Stimulated activated CD8-positive, alpha-beta memory T cell treated with anti-CD3 and anti-CD28 coated beads, Interleukin-7, amount 100 ng/mL, for 1 hour (primary cell): ENCODE results near the gene SLC6A6.

Source experiments
- DNase-seq, 2 donors: peaks; one replicate each; pipeline ENCODE4 v3.0.0-alpha.2; 2020; ENCODE audit warnings: low read depth in 2 of 2

SLC6A6 gene

GRCh38 chr3:14372587-14372986, 29.8 kb upstream of the SLC6A6 start:
- DNase-seq, result no peak

GRCh38 chr3:14373753-14374376, 28.5 kb upstream of the SLC6A6 start:
- DNase-seq, result no peak

- no peak for DNase-seq
These were observed 27.9 kb upstream of the SLC6A6 start for GRCh38 chr3:14374444-14374883.

GRCh38 chr3:14375192-14375591, 27.2 kb upstream of the SLC6A6 start:
- no peak for DNase-seq

- DNase-seq, result no peak
These were observed 25.9 kb upstream of the SLC6A6 start for GRCh38 chr3:14376348-14377043.

GRCh38 chr3:14377044-14377837, 25.2 kb upstream of the SLC6A6 start:
- DNase-seq, result no peak

GRCh38 chr3:14377838-14378169, 24.6 kb upstream of the SLC6A6 start:
- peak; percentile 1 to 12 for DNase-seq

- DNase-seq, result no peak
These were observed 24.0 kb upstream of the SLC6A6 start for GRCh38 chr3:14378415-14378814.

GRCh38 chr3:14379843-14380242, 22.6 kb upstream of the SLC6A6 start:
- DNase-seq, result no peak

GRCh38 chr3:14386254-14386653, 16.2 kb upstream of the SLC6A6 start:
- no peak for DNase-seq

- no peak for DNase-seq
These were observed 14.2 kb upstream of the SLC6A6 start for GRCh38 chr3:14388201-14388600.

- DNase-seq, result no peak
These were observed 13.2 kb upstream of the SLC6A6 start for GRCh38 chr3:14389166-14389606.

GRCh38 chr3:14389716-14390115, 12.7 kb upstream of the SLC6A6 start:
- DNase-seq, result no peak

GRCh38 chr3:14391033-14391432, 11.4 kb upstream of the SLC6A6 start:
- no peak for DNase-seq

GRCh38 chr3:14392231-14392630, 10.2 kb upstream of the SLC6A6 start:
- DNase-seq, result no peak

- no peak for DNase-seq
These were observed 9.5 kb upstream of the SLC6A6 start for GRCh38 chr3:14392803-14393319.

GRCh38 chr3:14393440-14394106, 8.8 kb upstream of the SLC6A6 start:
- no peak for DNase-seq

GRCh38 chr3:14396031-14396692, 6.2 kb upstream of the SLC6A6 start:
- no peak for DNase-seq

GRCh38 chr3:14397046-14397445, 5.4 kb upstream of the SLC6A6 start:
- no peak for DNase-seq

- DNase-seq, result no peak
These were observed 4.9 kb upstream of the SLC6A6 start for GRCh38 chr3:14397531-14397930.
